ENCODE measurements around the gene FAM120A.
A peak's percentile ranks its signal among the peaks of the same experiment; 100 is the strongest.
"Not testable (repeated sequence)": the region's sequence is repeated elsewhere in the genome, so short reads cannot be mapped to it uniquely, and the experiment has no call there.

The FAM120A gene

DNA sequence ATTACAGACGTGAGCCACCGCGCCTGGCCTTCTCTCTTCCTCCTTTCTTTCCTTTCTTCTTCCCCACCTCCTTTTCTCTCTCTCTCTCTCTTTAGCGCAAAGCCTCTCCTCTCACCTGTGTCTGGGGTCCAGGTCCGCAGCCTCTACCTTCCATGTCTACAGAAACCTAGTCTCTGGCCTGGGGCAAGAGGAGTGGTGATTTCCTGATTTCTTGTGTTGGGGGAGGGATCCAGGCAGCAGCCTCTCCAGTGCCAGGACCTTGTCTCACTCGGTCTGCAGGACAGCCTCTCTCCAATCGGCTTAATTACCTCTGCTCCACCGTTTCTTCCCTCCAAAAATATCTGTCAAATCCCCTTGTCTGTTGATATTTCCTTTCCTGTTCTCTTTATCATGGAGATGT is 16.1 kb upstream of the FAM120A start:
- ATAC-seq (ENCODE audit: low read depth) (no peak), DNase-seq (ENCODE audit: low spot score in 2 of 2) (no peak)
- H3K36me3 Mint-ChIP-seq = peaks cover 10% of the 10 kb centered on the region
- H3K9me3 Mint-ChIP-seq = no peaks in the 10 kb centered on the region
- no peak overlapping the region for H3K4me3 Mint-ChIP-seq
- peaks cover 1% of the 10 kb centered on the region for H3K27me3 Mint-ChIP-seq
- H3K27ac Mint-ChIP-seq = no peak overlapping the region
- H3K4me1 Mint-ChIP-seq = peaks cover 3% of the 10 kb centered on the region

DNA sequence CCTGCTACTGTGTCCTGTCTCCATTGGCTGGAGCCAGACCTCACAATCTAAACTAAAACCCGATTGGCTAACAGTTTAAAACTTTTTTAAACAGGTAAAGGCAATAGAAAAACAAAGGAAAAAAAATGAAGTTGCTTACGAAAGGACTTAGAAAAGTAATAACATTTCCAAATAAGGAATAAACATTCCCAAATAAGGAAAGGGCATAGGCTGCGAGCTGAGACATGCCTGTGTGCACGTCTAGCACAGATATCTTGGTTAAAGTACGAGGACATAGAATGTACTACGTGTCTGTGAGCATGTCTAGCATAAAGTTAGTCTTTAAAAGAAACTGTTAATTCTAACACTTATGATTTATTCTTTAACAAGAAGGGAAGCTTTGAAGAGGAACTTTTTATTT is 15.3 kb upstream of the FAM120A start:
- ATAC-seq (ENCODE audit: low read depth) (no peak), DNase-seq (ENCODE audit: low spot score in 2 of 2) (no peak)
- Mint-ChIP-seq H3K36me3 (peaks cover 10% of the 10 kb centered on the region), H3K9me3 (no peaks in the 10 kb centered on the region), H3K27ac (no peak overlapping the region), H3K4me1 (peaks cover 3% of the 10 kb centered on the region), H3K4me3 (no peak overlapping the region), H3K27me3 (peaks cover 1% of the 10 kb centered on the region)

DNA sequence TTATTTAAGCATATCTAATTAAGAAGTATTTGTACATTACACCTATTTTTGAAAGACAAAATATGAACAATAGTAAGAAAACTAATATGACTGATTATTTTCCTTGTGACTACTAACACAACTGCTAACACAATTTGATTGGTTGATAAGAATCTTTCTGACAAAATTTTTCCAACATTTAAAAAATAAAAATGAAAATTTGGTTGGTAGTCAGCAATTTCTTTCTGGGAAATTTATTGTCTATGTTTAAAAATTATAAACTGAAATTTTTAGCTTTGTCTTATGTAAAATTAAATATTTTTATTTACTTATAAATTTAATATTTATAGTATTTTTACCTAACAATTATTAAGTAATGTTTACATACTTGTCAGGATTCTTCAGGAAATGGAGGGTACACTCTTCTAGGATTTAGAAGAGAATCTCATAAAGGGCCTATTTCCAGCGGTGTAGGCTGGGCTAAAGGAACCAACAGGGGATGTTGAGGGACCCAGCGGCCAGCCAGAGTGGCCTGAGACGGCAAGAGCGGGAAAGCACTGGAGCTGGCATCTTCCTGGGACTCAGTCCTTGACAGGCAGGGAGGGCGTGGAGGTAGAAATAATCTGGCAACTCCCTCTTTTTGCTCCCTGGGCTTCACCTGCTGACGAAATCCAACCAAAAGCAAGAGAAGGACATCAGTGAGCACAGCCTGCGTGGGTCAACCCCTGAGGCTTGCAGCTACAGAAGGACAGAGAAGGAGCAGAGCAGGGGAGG is 14.7 kb upstream of the FAM120A start:
- ATAC-seq (ENCODE audit: low read depth) (no peak), DNase-seq (ENCODE audit: low spot score in 2 of 2) (no peak)
- no peaks in the 10 kb centered on the region for H3K9me3 Mint-ChIP-seq
- peaks cover 10% of the 10 kb centered on the region for H3K36me3 Mint-ChIP-seq
- peaks cover 3% of the 10 kb centered on the region for H3K4me1 Mint-ChIP-seq
- H3K27ac Mint-ChIP-seq = no peak overlapping the region
- H3K4me3 Mint-ChIP-seq = no peak overlapping the region
- H3K27me3 Mint-ChIP-seq = peaks cover 1% of the 10 kb centered on the region

DNA sequence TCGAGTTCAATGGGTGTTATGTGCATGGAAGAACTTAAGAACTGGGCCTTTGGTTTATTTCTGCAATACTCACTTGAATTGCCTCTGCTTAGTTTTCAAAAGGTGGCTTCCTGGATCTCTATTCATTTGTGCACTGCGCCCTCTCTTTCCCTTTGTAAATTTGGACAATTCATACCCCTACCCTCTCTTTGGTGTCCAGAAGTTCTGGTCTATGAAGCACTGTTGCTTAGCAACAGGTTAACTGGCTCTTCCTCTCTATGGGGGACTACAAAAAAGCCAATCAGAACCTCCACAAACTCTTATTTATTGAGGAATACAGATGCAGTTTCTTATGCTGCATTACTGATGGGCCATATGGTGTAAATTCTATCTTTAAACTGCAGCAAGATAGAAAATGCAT is 13.5 kb upstream of the FAM120A start:
- DNase-seq (ENCODE audit: low spot score in 2 of 2) (no peak), ATAC-seq (ENCODE audit: low read depth) (no peak)
- no peak overlapping the region for H3K4me3 Mint-ChIP-seq
- peaks cover 1% of the 10 kb centered on the region for H3K27me3 Mint-ChIP-seq
- peaks cover 2% of the 10 kb centered on the region for H3K4me1 Mint-ChIP-seq
- H3K27ac Mint-ChIP-seq = no peak overlapping the region
- no peaks in the 10 kb centered on the region for H3K9me3 Mint-ChIP-seq
- H3K36me3 Mint-ChIP-seq = peaks cover 10% of the 10 kb centered on the region

DNA sequence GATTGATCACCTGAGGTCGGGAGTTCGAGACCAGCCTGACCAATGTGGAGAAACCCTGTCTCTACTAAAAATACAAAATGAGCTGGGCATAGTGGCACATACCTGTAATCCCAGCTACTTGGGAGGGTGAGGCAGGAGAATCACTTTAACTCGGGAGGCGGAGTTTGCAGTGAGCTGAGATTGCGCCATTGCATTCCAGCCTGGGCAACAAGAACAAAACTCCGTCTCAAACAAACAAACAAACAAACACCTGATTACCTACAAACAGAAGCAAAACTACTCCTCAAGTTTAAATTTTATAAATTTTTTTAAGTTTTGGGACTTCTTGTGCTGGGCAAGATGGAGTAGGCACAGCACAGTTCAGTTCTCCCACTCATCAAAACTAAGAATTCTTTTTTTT is 12.2 kb upstream of the FAM120A start:
- not testable (repeated sequence) for ATAC-seq (ENCODE audit: low read depth); H3K4me3 Mint-ChIP-seq; H3K4me1 Mint-ChIP-seq; H3K27me3 Mint-ChIP-seq; H3K27ac Mint-ChIP-seq; DNase-seq (ENCODE audit: low spot score in 2 of 2); H3K9me3 Mint-ChIP-seq
- H3K36me3 Mint-ChIP-seq = peaks cover 12% of the 10 kb centered on the region

DNA sequence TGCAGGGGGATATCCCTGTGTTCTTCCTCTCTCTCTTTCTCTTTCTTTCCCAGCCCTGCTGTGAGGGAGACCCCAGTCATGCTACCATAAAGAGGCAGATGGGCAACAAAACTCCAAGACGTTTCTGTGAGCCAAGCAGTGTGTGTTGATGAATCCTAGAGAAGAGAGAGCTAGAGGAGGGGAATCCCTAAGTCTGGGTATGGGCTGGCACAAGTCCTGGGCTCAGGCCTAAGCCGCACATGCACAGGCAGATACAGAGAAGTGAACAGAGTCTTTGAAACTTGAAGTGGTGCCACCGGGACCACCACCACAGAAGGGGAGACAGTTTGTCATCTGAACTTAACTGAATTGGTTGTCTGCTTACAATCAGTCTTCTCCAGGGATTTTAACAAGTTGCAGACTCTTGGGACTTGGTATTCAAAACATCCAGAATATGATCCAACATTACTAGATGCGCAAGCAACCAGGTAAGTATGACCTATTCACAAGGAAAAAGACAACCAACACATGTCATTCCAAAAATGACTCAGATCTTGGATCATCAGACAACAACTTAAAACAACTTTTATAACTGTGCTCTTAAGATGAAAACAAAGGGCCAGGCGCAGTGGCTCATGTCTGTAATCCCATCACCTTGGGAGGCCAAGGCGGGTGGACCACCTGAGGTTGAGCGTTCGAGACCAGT is 10.4 kb upstream of the FAM120A start:
- ATAC-seq (ENCODE audit: low read depth) (no peak), DNase-seq (ENCODE audit: low spot score in 2 of 2) (no peak)
- no peaks in the 10 kb centered on the region for H3K27me3 Mint-ChIP-seq
- H3K4me1 Mint-ChIP-seq = no peaks in the 10 kb centered on the region
- H3K9me3 Mint-ChIP-seq = no peaks in the 10 kb centered on the region
- no peak overlapping the region for H3K4me3 Mint-ChIP-seq
- peaks cover 9% of the 10 kb centered on the region for H3K36me3 Mint-ChIP-seq
- H3K27ac Mint-ChIP-seq = no peak overlapping the region

DNA sequence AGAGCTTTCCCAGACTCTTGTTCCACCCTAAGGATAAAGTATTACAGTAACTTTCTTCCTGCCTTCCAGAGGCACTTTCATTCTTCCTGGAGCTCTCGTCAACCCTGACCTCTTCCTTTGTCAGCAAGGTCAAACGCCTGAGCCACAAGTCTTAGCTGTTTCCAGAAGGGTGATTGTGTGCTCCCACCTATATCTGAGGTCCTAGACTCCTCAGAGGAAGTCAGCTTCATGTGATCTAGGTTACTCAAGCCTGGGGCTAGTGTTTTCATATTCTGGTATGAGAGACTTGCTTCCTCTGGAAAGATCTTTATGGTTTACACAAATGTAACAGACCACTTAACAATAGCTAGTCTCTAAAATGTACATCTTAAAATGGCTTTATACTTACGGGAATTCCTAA is 5.4 kb upstream of the FAM120A start:
- no peaks in the 10 kb centered on the region for H3K9me3 Mint-ChIP-seq
- DNase-seq (ENCODE audit: low spot score in 2 of 2) = no peak
- H3K4me1 Mint-ChIP-seq = peaks cover 3% of the 10 kb centered on the region
- no peaks in the 10 kb centered on the region for H3K27me3 Mint-ChIP-seq
- H3K36me3 Mint-ChIP-seq = peaks cover 16% of the 10 kb centered on the region
- ATAC-seq (ENCODE audit: low read depth) = no peak
- no peak overlapping the region for H3K4me3 Mint-ChIP-seq
- peak overlapping the region; percentile 87 for H3K27ac Mint-ChIP-seq

DNA sequence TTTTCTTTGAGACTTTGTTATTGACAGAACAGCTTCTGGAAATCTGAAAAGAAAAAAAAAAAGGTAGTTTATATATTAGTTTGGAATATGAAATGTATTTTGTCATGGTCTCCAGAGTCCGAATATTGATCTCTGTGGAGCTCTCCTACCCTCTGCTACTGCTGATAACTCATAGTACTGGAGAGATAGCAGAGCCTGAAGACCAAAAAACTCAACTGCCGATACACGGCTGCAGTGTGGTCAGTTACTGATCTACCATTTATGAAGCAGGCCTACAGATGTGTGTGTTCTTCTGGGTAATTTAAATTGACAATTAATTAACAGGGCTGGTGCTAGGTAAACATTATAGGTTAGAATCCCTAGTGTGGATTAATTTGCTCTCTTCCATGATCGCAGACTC is 3.8 kb upstream of the FAM120A start:
- Mint-ChIP-seq H3K27me3 (no peaks in the 10 kb centered on the region), H3K27ac (peak overlapping the region; percentile 69), H3K4me1 (peaks cover 3% of the 10 kb centered on the region), H3K36me3 (peaks cover 16% of the 10 kb centered on the region), H3K4me3 (no peak overlapping the region), H3K9me3 (no peaks in the 10 kb centered on the region)
- ATAC-seq (ENCODE audit: low read depth) (no peak), DNase-seq (ENCODE audit: low spot score in 2 of 2) (no peak)

DNA sequence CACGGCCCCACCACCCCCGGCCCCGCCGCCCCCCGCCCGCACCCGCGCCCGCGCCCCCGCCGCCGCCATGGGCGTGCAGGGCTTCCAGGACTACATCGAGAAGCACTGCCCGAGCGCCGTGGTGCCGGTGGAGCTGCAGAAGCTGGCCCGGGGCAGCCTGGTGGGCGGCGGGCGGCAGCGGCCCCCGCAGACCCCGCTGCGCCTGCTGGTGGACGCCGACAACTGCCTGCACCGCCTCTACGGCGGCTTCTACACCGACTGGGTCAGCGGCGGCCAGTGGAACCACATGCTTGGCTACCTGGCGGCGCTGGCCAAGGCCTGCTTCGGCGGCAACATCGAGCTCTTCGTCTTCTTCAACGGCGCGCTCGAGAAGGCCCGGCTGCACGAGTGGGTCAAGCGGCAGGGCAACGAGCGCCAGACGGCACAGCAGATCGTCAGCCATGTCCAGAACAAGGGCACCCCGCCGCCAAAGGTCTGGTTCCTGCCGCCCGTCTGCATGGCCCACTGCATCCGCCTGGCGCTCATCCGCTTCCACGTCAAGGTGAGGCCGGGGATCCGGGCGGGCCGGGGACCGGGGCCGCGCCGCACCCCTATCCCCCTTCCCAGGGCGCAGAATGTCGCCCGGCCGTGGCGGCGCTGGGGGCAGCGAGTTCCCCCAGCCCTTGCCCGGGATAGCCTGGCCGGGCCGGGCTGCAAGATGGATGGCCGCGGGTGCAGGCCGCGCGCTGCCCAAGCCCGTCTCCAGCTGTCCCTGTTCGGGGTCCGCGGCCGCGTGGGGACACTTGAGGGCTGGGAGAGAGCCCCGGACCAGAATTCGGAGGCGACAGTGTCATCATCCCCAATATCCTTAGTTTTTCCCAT is 594 bp downstream of the FAM120A start:
- H3K27me3 Mint-ChIP-seq = no peaks in the 10 kb centered on the region
- ATAC-seq (ENCODE audit: low read depth) (no peak), DNase-seq (ENCODE audit: low spot score in 2 of 2) (peak in 1 of 2 donors; percentile 52)
- H3K4me3 Mint-ChIP-seq = peak overlapping the region; percentile 97
- H3K27ac Mint-ChIP-seq = peak overlapping the region; percentile 93
- no peaks in the 10 kb centered on the region for H3K9me3 Mint-ChIP-seq
- H3K4me1 Mint-ChIP-seq = peaks cover 23% of the 10 kb centered on the region
- peaks cover 6% of the 10 kb centered on the region for H3K36me3 Mint-ChIP-seq

DNA sequence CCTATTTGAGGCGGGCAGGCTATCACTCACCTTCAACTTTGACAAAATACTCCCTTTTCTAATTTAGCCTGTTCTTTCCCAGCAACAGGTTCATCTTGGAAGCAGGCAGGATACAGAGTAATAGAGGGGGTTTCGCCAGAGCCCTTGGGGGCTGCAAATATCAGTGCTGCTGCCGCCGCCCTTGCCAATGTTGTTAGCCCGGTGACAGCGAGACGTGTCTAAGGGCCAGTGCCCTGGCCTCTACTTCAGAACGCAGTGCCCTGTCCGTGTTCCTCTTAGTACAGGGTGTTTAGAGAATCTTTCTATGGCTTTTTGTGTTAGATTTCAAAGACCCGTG is 1.2 kb downstream of the FAM120A start:
- Mint-ChIP-seq H3K4me1 (peaks cover 27% of the 10 kb centered on the region), H3K36me3 (peaks cover 2% of the 10 kb centered on the region)
- no peak for ATAC-seq (ENCODE audit: low read depth)

DNA sequence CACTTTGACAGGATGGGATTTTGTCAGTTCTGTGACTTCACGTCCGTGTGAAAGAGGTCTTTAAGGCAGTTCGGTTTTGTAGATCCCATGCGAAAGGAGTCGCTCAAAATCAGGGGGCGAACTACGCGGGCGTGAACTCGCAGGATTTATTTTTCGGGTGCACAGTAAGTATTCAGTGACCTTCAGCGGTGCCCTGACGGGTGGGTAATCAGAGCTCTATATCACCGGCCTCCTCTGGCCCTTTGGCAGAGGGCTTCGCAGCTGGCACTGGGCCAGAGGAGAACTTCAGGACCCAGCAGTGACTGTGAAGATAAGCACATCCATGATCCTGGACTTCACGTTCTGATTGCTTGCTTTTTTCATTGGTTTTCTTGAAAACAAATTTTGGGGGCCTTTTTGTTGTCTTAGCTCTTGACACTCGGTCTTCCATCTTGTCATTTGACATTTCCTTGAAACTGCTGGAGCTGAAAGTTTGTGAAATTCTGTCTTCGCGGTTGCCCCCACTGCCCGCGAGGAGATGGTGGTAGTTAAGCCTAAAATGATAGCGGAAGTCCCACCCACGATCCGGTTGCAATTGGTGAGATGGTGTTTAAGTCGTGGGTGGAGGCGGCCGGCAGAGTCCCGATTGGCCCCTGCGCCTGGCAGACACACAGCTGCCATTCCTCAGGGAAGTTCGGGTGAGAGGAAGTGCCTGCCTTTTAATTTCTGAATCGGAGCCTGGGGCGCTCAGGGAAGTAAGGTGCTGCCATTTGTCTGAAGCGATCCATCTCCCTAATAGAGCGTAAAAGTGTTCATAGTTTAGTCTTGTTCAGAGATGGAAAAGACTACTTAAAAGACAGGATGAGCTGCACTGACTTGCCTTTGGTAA is 1.8 kb downstream of the FAM120A start, which contains the start of gene FAM120AOS:
Gene FAM120AOS (minus strand): TSS at position 535 of the 868 bp plus-strand sequence. CDS start 872 bp downstream, outside the sequence.
- peak; percentile 66 to 70 for DNase-seq (ENCODE audit: low spot score in 2 of 2)
- Mint-ChIP-seq H3K4me3 (peak within 1 kb of the TSS; percentile 97), H3K27me3 (no peaks in the 10 kb centered on the region), H3K27ac (peak within 1 kb of the TSS; percentile 93), H3K9me3 (no peaks in the 10 kb centered on the region), H3K36me3 (peaks cover 5% of the 10 kb centered on the region), H3K4me1 (peaks cover 31% of the 10 kb centered on the region)
- ATAC-seq (ENCODE audit: low read depth) = peak; percentile 72

More for the DNA sequence above, 1.2 kb downstream of the FAM120A start:
- peak overlapping the region; percentile 97 for H3K4me3 Mint-ChIP-seq
- no peaks in the 10 kb centered on the region for H3K9me3 Mint-ChIP-seq
- DNase-seq (ENCODE audit: low spot score in 2 of 2) = no peak
- peak overlapping the region; percentile 93 for H3K27ac Mint-ChIP-seq
- H3K27me3 Mint-ChIP-seq = no peaks in the 10 kb centered on the region

DNA sequence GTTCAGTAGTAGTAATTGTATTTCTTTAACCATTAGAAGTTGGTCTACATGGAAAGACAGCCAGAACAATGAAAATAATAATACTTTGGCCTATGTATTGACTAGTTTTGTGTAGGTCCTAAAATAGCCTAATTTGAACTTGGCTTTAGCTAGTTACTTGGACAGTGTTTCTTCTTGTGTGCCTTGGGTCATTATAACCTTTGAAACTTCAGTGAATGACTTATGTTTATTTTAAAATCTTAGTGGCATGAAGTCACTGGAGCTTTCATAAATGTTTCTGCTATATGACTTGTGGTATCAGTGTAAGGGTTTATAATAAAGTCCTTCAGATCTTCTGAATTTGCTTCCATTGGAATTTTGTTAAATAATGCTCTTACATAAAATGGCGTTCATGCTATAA is 4.5 kb downstream of the FAM120A start:
- no peaks in the 10 kb centered on the region for H3K27me3 Mint-ChIP-seq
- DNase-seq (ENCODE audit: low spot score in 2 of 2) = no peak
- H3K36me3 Mint-ChIP-seq = peaks cover 10% of the 10 kb centered on the region
- H3K27ac Mint-ChIP-seq = peak overlapping the region; percentile 84
- H3K9me3 Mint-ChIP-seq = no peaks in the 10 kb centered on the region
- ATAC-seq (ENCODE audit: low read depth) = no peak
- H3K4me3 Mint-ChIP-seq = peak overlapping the region; percentile 5
- peaks cover 41% of the 10 kb centered on the region for H3K4me1 Mint-ChIP-seq

DNA sequence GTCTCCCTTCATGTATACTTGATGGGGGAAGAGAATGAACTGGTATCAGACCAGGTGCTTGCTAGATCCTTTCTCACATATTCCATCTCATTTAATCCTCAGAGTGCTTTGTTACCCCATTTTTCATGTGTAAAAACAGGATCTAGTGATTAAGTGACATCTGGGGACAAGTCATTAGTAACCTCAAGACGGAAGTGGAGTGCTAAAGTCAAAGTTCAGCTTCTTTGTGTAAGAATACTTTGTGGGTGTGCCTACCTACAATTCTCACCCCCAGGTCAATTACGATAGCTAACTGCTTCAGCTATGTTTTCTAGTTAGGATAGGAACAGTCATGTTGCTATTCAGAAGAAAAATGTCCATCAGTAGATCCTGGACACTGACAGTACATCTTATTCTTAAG is 5.0 kb downstream of the FAM120A start:
- no peak for DNase-seq (ENCODE audit: low spot score in 2 of 2)
- peaks cover 10% of the 10 kb centered on the region for H3K36me3 Mint-ChIP-seq
- no peaks in the 10 kb centered on the region for H3K9me3 Mint-ChIP-seq
- peaks cover 43% of the 10 kb centered on the region for H3K4me1 Mint-ChIP-seq
- peak; percentile 20 for ATAC-seq (ENCODE audit: low read depth)
- no peaks in the 10 kb centered on the region for H3K27me3 Mint-ChIP-seq
- peak overlapping the region; percentile 5 for H3K4me3 Mint-ChIP-seq
- H3K27ac Mint-ChIP-seq = peak overlapping the region; percentile 84

All from memory B cell (primary cell).